HepG2 (cell line): Measurements from ENCODE around the gene MFNG. TPM values are rescaled to one million over a fixed set of nuclear protein-coding genes. Genes with fewer than 3 reads are reported as not detected.

Experiments
- ATAC-seq: fragments of 200-7000 bp; cut with Tn5 transposase; 3 replicates; pipeline ENCODE4 v1.9.1; 2020; ENCODE audit warnings: mild to moderate bottlenecking, moderate library complexity
- BruUV-seq: library from RNA; stranded (reverse); fragments of 400-500 nt; replicated peaks from 2 replicates; lab custom pipeline; 2021; lab: Mats Ljungman, UMichigan
- CTCF ChIA-PET: fragments of 300-600 bp; formaldehyde crosslinking; extraction: SDS; loops from one replicate; lab custom pipeline; 2021; ENCODE audit warnings: low total read pairs, inconsistent platforms, low intra/inter-chr PET ratio; lab: Yijun Ruan, JAX
- POLR2A ChIA-PET: fragments of 350-600 bp; sonication (Branson Sonifier 250); formaldehyde crosslinking; loops from one replicate; lab custom pipeline; 2020; ENCODE audit warnings: antibody characterized with exemption, inconsistent platforms; lab: Yijun Ruan, JAX
- DNase-seq: peaks from one replicate; pipeline ENCODE4 v3.0.0-alpha.2; 2015; ENCODE audit warnings: low spot score
- FAIRE-seq: peaks from 3 replicates; lab custom pipeline; 2011; peaks lifted over from hg19 to GRCh38; lab: Jason Lieb, UNC
- H2AFZ ChIP-seq: one replicate; pipeline ENCODE4 v1.6.1; 2011; ENCODE audit warnings: low read length, inconsistent platforms
- H3K27ac ChIP-seq: fragments of 300-600 bp; 3 replicates; pipeline ENCODE4 v1.8.0; 2011; ENCODE audit warnings: mixed run types, mild to moderate bottlenecking, mixed read lengths, low read length, inconsistent platforms; ENCODE audit not compliant: insufficient read depth; ENCODE audit errors: extremely low read length
- H3K27me3 ChIP-seq, 2 experiments: fragments of 200-600 bp in 1 of 2; 2 replicates in 1 of 2; 3 replicates in 1 of 2; pipeline versions ENCODE4 v1.6.0 to v1.8.0; 2011; ENCODE audit warnings: low read length in 2 of 2, mild to moderate bottlenecking in 2 of 2, moderate library complexity in 2 of 2, inconsistent platforms in 1 of 2; ENCODE audit not compliant: insufficient read depth in 2 of 2, control insufficient read depth in 1 of 2
- H3K36me3 ChIP-seq, 2 experiments: fragments of 200-600 bp in 1 of 2; replicated peaks in 1 of 2; 2 replicates in 1 of 2; 3 replicates in 1 of 2; pipeline versions ENCODE4 v1.5.1 to v1.8.0; 2011; ENCODE audit warnings: low read length in 2 of 2, inconsistent platforms in 1 of 2; ENCODE audit not compliant: insufficient read depth in 2 of 2, control insufficient read depth in 1 of 2
- H3K4me1 ChIP-seq: 2 replicates; pipeline ENCODE4 v1.5.1; 2012; ENCODE audit warnings: low read length, inconsistent platforms; ENCODE audit not compliant: insufficient read depth
- H3K4me2 ChIP-seq: 2 replicates; pipeline ENCODE4 v1.6.0; 2011; ENCODE audit warnings: low read depth, low read length, inconsistent platforms
- H3K4me3 ChIP-seq, 3 experiments: fragments of 200-600 bp in 1 of 3; sonication (generic), shearing (Covaris generic) in 1 of 3; replicated peaks in 1 of 3; 2 replicates each; pipeline ENCODE4 v1.5.1; 2011 to 2016; ENCODE audit warnings: low read length in 3 of 3, inconsistent platforms in 2 of 3, low read depth in 2 of 3, mild to moderate bottlenecking in 2 of 3, control low read depth in 1 of 3, mixed read lengths in 1 of 3; ENCODE audit not compliant: insufficient read depth in 1 of 3
- H3K79me2 ChIP-seq: one replicate; pipeline ENCODE4 v1.6.1; 2011; ENCODE audit warnings: low read length, inconsistent platforms; ENCODE audit not compliant: insufficient read depth
- H3K9ac ChIP-seq: 2 replicates; pipeline ENCODE4 v1.6.0; 2011; ENCODE audit warnings: mild to moderate bottlenecking, low read depth, low read length, inconsistent platforms; ENCODE audit not compliant: insufficient read depth
- H3K9me3 ChIP-seq: 2 replicates; pipeline ENCODE4 v1.5.1; 2012; ENCODE audit warnings: mild to moderate bottlenecking, low read length
- H4K20me1 ChIP-seq: 2 replicates; pipeline ENCODE4 v1.6.0; 2011; ENCODE audit warnings: inconsistent platforms, mild to moderate bottlenecking, low read length, moderate library complexity; ENCODE audit not compliant: insufficient read depth
- AHDC1 ChIP-seq: sonication (generic); formaldehyde crosslinking; IDR thresholded peaks from 2 replicates; pipeline ENCODE4 v1.5.1; 2020; ENCODE audit warnings: mild to moderate bottlenecking, missing genetic modification reagents, borderline replicate concordance
- KDM4B ChIP-seq: sonication (generic); formaldehyde crosslinking; IDR thresholded peaks from 2 replicates; pipeline ENCODE4 v1.4.0; 2020; ENCODE audit warnings: missing genetic modification reagents
- TP53 ChIP-seq: sonication (generic); formaldehyde crosslinking; conservative IDR thresholded peaks from 2 replicates; pipeline ENCODE4 v1.4.0; 2020; ENCODE audit warnings: missing genetic modification reagents
- ZNF18 ChIP-seq: sonication (generic); formaldehyde crosslinking; IDR thresholded peaks from 2 replicates; pipeline ENCODE4 v1.8.0; 2022; ENCODE audit warnings: mild to moderate bottlenecking, missing genetic modification reagents; ENCODE audit not compliant: insufficient replicate concordance
- ZNF513 ChIP-seq: sonication (generic); formaldehyde crosslinking; conservative IDR thresholded peaks from 2 replicates; pipeline ENCODE4 v1.5.0; 2020; ENCODE audit warnings: missing genetic modification reagents
- ZNF639 ChIP-seq: conservative IDR thresholded peaks from 2 replicates; pipeline ENCODE4 v1.6.1; 2018; ENCODE audit warnings: missing genetic modification reagents
- WGBS: methylation state at CpG from one replicate; pipeline ENCODE4 v1.1.6; 2017; ENCODE audit warnings: low lambda C conversion rate; 5-methylcytosine and 5-hydroxymethylcytosine counted together
- in situ Hi-C: cut with HindIII; loops from 2 replicates; pipeline ENCODE4 v1.10.0; 2017; ENCODE audit warnings: low pct_unique_long_range_greater_than_20kb; ENCODE audit not compliant: extremely low pct_ligation_motif_present
- intact Hi-C: fragments of 100-400 bp; cut with micrococcal nuclease; formaldehyde crosslinking; loops from one replicate; pipeline ENCODE4 v1.10.0; 2022; ENCODE audit not compliant: unreplicated experiment
- polyA plus RNA-seq, 8 experiments: library from polyadenylated mRNA; depleted of rRNA in 3 of 8; stranded (reverse) in 7 of 8; unstranded in 1 of 8; fragments of >200 nt; fragmentation: Illumina TruSeq in 4 of 8; extraction: Trizol in 4 of 8; gene quantifications; 2 replicates each; pipeline versions ENCODE4 v1.2.1 to v1.2.3, GENCODE V29; 2011 to 2016; ENCODE audit warnings: low read depth in 4 of 8, missing spikeins in 1 of 8, mixed read lengths in 1 of 8; ENCODE audit not compliant: insufficient read depth in 1 of 8
- total RNA-seq, 5 experiments: library from RNA; depleted of rRNA; stranded (reverse); fragments of >200 nt; fragmentation: Illumina TruSeq; extraction: Trizol; gene quantifications; 2 replicates each; pipeline ENCODE4 v1.2.3, GENCODE V29; 2016; ENCODE audit warnings: low read depth in 1 of 5

Gene MFNG
- total and polyA plus RNA-seq, 2 of the 13 experiments (the other 11 are each of a cell fraction or from before 2014, with no cell fraction given): 1.0 to 11.7 TPM

- FAIRE-seq: no peak
- intact Hi-C loops: no loop called here
- Histone ChIP-seq H3K9ac (no peak overlapping the region), H2AFZ (no peak overlapping the region), H4K20me1 (no peaks in the 10 kb centered on the region)
- 72% methylated on average over 12 of the region's 12 CpGs for WGBS
- in situ Hi-C loops: no loop called here
- ChIA-PET POLR2A (no interaction called here), CTCF (no interaction called here)
- TF ChIP-seq ZNF639 (no peak), AHDC1 (CRISPR knock-in tag) (no peak), ZNF513 (CRISPR knock-in tag) (no peak), KDM4B (CRISPR knock-in tag) (no peak), TP53 (CRISPR knock-in tag) (no peak), ZNF18 (CRISPR knock-in tag) (no peak)
- TF ChIP-seq, all 625 proteins: peak for 0
- H3K4me1 ChIP-seq: peaks cover 67% of the 10 kb centered on the region
- BruUV-seq: no TSS peak
- ATAC-seq (no peak), DNase-seq (no peak)
- H3K9me3 ChIP-seq: no peaks in the 10 kb centered on the region
- H3K27me3 ChIP-seq: peaks cover 0 to 14% of the 10 kb centered on the region in 2 experiments; a peak in 1 of 5 replicates
- no peak overlapping the region for H3K4me2 ChIP-seq
- H3K79me2 ChIP-seq: no peaks in the 10 kb centered on the region
- H3K27ac ChIP-seq: no peak overlapping the region
- no peaks in the 10 kb centered on the region for H3K36me3 ChIP-seq
- H3K4me3 ChIP-seq: peak overlapping the region in 1 of 3 experiments; percentile 1; a peak in 1 of 6 replicates
Measured at GRCh38 chr22:37481347-37481907, 4.8 kb downstream of the MFNG start.
